ENCODE measurements around the gene OXLD1. TPM values are rescaled to one million over a fixed set of nuclear protein-coding genes. Genes with fewer than 3 reads are reported as not detected.
"Not testable (repeated sequence)": the region's sequence is repeated elsewhere in the genome, so short reads cannot be mapped to it uniquely, and the experiment has no call there.

The OXLD1 gene
- total RNA-seq, 1 experiment from 2014 or later: 36.5 TPM

DNA sequence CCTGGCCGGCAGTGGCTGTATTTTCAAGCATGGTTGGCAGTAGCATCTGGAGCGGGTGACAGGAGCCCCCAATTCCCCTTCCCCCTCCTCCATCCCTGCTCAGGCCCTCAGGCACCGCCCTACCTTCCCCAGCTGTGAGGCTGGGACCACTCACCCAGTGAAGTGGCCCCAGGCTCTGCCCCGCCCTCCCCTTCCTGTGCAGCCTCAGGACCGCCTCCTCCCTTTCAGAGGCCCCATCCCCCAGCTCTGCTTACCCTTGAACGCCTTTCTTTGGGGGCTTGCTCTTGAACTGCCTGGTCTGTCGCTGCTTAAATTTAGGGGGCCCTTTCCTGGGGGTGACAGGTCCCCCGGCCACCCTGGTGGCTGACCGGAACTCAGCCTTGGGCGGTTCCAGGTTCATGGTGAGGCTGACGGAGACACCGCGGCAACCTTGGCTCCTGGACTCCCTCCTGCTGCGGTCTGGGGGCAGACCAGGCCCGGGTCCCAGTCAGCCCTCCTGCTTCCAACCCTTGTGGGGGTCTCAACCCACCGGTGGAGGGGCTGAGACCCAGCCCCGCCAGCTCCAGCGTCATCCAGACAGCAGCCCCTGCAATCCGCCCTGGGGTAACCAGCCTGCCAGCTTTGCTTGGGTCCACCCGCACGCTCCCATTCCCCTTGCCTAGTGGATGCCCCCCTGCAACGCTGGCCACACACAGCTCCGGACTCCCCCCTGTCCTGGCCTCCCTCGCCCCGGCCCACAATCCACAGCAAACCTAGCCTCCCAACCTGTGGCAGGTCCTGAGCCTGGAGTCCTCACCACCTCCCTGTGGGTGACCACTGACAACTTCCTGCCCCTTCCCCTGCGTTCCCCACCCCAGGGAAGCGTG is 13.3 kb downstream of the OXLD1 start:
- no peak for DNase-seq (ENCODE audit: low read depth)

DNA sequence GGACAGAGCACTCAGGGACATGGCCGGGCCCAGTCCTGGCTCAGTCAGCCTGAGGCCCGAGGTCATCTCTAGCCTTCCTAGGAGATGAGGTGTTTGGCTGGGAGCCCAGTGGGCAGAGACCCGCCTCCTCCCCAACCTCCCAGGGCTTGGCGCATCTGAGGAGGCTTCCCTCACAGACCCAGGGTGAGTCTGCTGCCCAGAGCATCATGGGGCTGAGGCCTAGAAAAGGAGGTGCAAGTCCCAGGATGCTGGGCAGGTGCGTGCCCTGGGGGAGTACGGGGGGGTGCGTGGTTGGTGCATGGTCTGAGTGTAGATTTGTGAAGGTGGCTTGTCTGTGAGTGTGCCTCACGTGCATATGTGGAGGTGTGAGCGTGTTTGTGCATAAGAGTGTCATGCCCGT is 14.7 kb downstream of the OXLD1 start:
- peak; percentile 87 for DNase-seq (ENCODE audit: low read depth)

DNA sequence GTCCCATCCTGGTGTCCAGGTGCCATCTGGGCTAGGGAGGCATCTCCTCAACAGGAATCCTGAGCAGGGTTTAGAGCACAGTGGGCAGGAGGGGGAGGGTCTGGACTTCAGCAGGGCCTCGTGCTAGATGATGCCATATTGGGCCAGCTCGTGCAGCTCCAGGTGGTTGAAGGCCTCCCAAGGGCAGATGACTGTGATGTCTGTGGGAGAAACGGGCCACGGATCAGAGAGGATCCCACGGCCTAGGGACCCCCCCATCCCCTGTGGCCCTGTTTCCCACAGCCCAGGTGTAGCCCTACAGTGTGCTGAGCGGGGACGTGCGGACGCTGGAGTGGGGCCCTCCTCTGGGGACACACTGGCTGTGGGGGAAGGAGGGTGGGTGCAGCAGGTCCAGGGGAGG is 15.5 kb downstream of the OXLD1 start:
- no peak for DNase-seq (ENCODE audit: low read depth)

DNA sequence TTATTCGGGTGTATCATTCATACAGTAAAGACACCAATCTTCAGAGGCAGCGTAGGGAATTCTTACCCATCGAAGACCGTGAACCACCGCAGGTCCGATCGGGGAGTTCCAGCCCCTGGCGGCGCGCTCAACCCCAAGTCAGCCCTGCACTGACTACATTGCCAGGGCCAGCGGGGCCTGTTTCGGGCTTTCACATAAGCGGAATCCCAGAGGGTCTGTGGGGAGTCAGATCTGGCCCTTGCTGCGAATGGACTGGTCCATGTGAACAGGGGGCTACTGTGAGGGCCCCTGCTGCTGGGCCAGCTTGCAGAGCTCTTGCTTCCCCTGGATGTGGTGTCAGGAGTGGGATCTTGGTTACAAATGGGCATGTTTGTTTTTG is 17.7 kb downstream of the OXLD1 start:
- no peak for DNase-seq (ENCODE audit: low read depth)

DNA sequence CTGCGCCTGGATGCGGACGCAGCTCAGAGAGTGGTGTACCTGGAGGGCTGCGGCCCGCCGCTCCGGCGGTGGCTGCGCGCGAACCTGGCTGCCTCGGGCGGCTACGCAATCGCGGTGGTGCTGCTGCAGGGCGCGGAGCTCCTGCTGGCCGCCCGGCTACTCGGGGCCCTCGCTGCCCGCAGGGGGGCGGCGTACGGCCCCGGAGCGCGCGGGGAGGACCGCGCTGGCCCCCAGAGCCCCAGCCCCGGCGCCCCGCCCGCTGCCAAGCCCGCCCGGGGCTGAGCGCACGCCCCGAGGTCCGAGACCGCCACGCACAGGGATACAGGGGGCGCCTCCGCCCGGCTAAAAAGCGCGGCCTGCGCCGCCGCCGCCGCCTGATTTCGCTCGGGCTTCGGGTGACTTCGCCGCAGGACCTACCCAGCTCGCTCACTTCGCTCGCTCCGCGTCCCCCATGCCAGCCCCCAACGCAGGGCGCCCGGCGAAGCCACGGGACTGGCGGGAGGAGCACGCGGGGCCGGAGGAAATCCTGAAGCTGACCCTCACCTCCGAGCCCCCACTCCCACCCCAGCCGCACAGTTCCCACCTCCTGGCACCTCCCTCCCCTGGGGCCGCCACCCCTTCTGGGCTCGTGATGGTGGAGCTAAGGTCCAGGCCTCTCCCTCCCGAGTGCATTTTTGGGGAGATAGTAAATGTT is 18.2 kb downstream of the OXLD1 start:
- no peak for DNase-seq (ENCODE audit: low read depth)

DNA sequence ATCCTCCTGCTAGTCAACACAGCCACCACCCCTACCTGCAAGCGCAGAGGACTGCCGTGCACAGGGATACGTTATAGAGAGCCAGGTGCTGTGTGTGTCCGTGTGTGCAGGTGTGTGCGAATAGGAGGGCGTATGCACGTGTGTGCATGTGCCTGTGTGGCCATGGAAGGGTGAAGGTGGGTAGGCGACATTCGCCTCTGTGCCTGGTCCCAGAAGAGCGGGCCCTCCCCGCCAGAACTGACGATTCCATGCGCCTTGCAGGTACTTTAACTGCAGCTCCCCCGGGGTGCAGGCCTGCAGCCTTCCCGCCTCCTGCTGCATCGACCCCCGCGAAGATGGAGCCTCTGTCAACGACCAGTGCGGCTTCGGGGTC is 18.8 kb downstream of the OXLD1 start:
- DNase-seq (ENCODE audit: low read depth): no peak

DNA sequence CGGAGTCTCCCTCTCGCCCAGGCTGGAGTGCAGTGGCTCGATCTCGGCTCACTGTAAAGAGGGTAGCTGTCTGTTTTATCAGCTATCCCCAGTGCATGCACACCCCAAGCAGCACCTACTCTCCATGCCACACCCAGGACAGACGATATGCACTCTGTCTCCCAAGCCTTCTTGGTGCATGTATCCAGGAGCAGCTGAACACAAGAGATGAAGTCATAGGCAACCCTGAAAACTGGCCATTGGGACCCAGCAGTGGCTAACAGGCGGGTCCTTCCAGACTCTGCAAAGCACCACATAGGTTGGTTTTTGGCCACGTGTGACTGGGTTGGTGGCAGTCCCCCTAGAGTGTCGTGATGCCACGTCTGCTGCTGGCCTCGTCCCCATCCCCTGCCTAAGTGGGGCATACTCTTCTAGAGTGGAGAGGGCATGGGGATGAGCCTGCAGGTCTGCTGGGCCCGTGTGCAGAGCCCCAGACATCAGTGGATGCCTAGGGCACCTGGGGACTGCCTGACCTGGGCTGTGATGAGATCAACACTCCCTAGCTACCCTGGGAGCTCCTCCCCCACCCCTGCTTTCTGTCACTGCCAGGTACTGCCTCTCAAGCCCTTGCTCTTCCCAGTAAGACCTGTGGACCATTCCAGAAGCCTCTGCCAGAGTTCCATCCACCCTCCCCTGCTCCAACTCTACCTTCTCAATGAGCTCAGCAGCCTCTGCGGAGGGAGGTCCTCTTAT is 19.4 kb downstream of the OXLD1 start:
- DNase-seq (ENCODE audit: low read depth): no peak

DNA sequence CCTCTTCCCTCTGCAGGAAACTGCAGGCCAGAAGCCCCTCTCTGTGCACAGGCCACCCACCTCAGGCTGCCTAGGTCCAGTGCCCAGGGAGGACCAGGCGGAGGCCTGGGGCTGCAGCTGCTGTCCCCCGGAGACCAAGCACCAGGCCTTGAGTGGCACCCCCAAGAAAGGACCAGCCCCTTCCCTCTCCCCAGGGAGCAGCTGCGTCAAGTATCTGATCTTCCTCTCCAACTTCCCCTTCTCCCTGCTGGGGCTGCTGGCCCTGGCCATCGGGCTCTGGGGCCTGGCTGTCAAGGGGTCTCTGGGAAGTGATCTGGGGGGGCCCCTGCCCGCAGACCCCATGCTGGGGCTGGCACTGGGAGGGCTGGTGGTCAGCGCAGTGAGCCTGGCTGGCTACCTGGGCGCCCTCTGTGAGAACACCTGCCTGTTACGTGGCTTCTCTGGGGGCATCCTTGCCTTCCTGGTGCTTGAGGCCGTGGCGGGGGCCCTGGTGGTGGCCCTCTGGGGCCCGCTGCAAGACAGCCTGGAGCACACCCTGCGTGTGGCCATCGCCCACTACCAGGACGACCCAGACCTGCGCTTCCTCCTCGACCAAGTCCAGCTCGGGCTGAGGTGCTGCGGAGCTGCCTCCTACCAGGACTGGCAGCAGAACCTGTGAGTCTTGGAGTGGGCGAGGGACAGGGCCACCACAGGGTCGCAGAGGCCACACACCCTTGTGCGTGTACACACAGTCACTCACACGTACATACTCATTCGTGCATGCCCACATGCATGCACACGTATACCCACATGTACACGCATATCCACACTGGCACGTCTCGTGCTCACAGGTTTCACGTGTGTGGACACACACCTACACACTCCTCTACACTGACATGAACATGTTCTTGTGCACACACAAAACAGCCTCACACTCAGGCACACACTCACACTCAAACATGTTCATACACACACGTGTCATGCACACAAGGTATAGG is 21.1 kb downstream of the OXLD1 start:
- no peak for DNase-seq (ENCODE audit: low read depth)

DNA sequence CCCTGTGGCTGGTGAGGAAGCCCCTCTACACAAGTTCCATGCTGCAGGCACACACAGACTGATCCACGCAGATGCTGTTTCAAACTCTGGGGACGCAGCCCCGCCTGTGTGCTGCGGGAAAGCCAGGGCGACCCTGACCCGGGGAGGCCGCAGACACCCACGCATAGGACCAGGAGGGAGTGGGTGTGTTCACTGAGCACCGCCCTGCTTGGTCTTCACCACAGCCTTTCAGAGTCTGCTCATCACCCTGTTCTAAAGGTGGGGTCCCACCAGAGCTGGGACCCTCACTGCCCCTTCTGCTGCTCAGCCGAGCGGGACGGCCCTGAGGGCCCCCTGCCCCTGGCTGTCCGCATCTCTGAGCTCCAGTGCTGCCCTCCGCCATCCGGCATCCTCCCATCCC is 21.9 kb downstream of the OXLD1 start:
- DNase-seq (ENCODE audit: low read depth): no peak

DNA sequence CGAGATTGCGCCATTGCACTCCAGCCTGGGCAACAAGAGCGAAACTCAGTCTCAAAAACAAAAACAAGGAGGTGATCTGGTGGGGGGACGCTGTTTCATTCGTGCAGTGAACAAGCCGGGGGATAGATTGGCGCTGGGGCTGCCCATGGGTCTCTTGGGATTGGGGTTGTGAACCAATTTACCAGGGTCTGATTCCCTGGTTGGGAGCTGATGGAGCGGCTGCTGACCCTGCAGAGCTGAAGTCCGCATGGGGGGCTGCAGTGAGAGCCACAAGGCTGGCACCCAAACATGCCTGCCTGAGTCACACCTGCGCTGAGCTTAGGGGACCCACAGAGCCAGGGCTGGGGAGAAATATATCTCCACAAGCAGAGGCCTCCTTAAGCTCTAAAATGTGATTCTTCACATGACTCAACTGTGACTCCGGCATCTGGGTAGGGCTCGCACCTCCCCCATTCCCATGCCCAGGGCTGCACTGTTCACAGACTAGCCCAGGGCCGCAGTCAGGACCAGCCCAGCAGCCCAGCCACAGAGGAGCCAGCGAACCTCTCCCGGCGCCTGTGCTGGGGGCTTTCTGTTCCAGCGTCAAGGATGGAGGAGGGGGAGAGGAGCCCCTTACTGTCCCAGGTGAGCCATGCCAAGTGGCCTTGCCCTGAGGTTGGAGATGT is 24.4 kb downstream of the OXLD1 start:
- peak; percentile 63 for DNase-seq (ENCODE audit: low read depth)

DNA sequence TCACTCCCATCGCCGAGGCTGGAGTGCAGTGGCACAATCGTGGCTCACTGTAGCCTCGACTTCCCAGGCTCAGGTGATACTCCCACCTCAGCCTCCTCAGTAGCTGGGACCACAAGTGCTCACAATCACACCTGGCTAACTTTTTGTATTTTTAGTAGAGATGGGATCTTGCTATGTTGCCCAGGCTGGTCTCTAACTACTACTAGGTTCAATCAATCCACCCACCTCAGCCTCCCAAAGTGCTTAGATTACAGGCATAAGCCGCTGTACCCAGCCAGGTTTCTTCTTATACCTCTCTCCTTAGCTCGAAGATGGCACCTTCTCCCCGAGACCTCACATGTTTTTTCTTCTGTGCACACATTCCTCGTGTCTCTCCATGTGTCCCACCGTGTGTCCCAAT is 26.4 kb downstream of the OXLD1 start:
- no peak for DNase-seq (ENCODE audit: low read depth)

DNA sequence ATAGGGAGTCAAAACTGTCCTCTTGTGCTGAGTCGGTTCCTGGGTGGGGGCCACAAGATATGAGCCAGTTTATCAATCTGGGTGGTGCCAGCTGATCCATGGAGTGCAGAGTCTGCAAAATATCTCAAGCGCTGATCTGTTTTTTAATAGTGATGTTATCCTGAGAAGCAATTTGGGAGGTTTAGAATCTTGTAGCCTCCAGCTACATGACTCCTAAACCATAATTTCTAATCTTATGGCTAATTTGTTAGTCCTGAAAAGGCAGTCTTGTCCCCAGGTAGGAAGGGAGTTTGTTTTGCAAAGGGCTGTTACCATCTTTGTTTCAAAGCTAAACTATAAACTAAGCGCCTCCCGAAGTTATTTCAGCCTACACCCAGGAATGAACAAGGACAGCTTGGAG is 27.7 kb downstream of the OXLD1 start:
- no peak for DNase-seq (ENCODE audit: low read depth)

DNA sequence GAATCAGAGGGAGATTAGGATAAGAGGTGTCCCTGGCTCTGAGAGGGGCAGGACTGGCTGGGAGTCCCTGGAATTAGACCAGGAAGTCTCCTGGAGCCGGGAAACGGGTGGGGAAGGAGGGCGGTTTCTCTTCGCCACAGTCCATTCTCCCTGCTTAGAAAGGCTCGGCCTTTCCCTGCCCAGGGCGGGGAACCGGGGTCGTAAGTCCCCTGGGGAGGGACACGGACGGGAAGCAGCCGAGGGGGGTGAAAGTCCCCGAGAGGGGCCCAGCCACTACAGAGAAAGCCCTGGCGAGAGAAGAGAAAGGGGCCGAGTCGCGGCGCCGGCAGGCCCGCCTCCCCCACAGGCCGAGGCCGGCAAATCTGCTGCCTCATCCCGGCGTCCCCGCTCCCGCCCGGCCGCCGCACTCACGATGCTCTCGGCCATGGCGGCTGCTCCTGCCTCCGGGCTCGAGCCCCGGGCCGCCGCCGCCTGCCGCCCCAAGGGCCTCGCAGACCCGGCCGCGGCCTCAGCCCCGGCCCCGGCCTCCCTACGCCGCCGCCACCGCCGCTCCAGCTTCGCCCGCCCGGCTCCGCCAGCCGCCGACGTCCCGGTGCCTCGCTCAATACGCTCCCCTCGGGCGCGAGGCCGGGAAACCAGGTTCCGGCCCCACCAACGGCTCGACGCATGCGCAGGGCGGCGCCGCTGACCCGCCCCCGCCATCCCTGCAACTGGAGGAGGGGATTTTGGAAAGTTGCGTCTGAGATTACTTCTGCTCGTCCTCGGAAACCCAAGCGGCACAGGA is 29.7 kb downstream of the OXLD1 start, which contains the start of the genes NPLOC4 and TSPAN10:
Gene NPLOC4, minus strand, starts transcription at position 608 of the 784 bp plus-strand sequence. Its CDS starts 182 bp downstream, at position 426.
Gene TSPAN10, plus strand, starts transcription at position 692 of the 784 bp plus-strand sequence. CDS start 5,217 bp downstream, outside the sequence.
- DNase-seq (ENCODE audit: low read depth): peak; percentile 80

DNA sequence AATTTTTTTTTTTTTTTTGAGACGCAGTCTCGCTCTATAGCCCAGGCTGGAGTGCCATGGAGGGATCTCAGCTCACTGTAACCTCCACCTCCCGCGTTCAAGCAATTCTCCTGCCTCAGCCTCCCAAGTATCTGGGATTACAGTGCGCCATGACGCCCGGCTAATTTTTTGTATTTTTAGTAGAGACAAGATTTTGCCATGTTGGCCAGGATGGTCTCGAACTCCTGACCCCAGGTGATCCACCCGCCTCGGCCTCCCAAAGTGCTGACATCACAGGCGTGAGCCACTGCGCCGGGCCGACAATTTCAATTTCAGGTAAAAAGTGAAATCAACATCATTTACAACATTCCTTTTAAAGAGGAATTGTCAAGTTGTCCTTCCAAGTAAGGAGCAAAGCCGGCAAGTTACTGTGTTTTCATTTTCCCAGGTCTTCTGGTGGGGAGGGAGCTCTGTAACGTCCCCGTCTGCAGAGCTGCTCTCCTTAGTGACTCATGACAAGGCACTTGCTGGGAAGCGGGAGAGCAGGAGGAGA is 30.4 kb downstream of the OXLD1 start:
- peak; percentile 60 for DNase-seq (ENCODE audit: low read depth)

DNA sequence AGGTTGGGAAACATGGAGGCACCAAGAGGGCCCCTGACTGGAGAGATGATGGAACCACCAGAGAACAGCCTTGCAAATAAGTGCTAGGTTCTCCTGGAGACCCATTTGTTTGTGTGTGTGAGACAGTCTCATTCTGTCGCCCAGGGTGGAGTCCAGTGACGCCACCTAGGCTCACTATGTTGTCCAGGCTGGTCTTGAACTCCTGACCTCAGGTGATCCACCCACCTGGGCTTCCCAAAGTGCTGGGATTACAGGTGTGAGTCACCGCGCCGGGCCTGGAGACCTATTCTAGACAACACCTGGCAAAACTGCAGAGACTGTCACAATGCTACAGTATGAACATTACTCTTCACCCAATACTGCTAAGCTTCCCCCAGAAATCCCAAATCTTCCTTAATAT is 31.0 kb downstream of the OXLD1 start:
- DNase-seq (ENCODE audit: low read depth): no peak

DNA sequence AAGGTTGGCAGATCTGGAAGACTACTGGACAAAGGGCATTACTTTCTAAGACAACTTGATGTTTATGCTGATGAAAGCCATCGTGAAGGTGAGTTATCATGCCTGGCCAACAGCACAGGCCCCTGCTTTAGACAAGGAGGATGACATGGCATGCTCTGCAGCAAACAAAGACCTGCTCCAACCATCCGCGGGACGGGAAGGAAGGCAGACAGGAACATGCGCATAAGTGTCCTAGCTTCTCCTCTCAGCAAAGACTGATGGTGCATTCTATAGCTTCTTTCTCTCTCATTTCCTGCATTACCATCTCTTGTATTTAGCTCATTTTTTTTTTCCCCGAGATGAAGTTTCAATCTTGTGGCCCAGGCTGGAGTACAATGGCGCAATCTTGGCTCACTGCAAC is 34.9 kb downstream of the OXLD1 start:
- DNase-seq (ENCODE audit: low read depth): no peak

DNA sequence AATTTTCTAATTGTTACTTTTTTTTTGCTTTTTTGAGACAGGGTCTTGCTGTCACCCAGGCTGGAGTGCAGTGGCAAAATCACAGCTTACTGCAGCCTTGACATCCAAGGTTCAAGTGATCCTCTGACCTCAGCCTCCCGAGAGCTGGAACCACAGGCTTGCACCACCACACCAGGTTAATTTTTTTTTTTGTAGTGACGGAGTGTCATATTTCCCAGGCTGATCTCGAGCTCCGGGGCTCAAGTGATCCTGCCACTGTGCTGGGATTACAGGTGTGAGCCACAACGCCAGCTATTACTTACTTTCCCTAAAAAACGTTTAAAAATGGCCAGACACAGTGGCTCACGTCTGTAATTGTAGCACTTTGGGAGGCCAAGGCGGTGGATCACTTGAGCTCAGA is 36.1 kb downstream of the OXLD1 start:
- no peak for DNase-seq (ENCODE audit: low read depth)

DNA sequence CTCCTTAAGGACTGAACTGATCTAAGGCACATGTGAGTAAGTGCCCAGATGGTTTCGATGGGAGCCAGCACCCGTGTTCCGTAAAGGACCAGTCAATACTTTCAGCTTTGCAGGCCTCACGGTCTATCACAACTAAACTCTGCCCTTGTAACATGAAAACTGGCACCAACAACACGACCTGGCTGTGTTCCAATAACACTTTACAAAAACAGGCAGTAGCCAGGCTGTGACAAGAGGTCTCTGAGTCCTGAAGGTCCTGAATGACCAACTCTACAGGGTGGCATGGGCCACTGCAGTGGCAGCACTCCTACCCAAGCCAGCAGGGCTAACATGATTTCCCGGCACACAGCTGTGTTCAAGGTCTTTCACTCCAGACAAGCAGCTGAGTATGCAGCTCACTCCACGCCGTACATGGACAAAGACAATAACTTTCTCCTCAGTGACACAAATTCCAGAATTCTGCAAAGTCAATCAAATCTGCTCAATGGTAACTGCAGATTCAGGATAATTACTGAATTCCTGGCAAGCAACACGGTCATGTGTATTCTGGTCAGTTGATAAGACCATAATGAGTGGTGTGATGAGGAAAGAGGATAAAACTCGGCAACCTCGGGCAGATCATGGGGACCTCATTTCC is 44.8 kb downstream of the OXLD1 start:
- no peak for DNase-seq (ENCODE audit: low read depth)

DNA sequence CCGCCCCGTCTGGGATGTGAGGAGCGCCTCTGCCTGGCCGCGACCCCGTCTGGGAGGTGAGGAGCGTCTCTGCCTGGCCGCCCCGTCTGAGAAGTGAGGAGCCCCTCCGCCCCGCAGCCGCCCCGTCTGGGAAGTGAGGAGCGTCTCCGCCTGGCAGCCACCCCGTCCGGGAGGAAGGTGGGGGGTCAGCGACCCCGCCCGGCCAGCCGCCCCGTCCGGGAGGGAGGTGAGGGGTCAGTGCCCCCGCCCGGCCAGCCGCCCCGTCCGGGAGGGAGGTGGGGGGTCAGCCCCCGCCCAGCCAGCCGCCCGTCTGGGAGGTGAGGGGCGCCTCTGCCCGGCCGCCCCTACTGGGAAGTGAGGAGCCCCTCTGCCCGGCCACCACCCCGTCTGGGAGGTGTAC is 48.1 kb downstream of the OXLD1 start:
- DNase-seq (ENCODE audit: low read depth): not testable (repeated sequence)
